Hepatocyte (in vitro differentiated cells): Measurements from ENCODE around the gene LRRC4C. TPM values are rescaled to one million over a fixed set of nuclear protein-coding genes. Genes with fewer than 3 reads are reported as not detected.

ENCODE experiments used
- DNase-seq: peaks from one replicate; pipeline ENCODE4 v3.0.0-alpha.2; 2016; ENCODE audit warnings: low spot score
- H2AFZ ChIP-seq: fragments of 200-600 bp; sonication (generic); 2 replicates; pipeline ENCODE4 v1.6.0; 2016; ENCODE audit warnings: antibody characterized with exemption, mild to moderate bottlenecking
- H3K27ac ChIP-seq: fragments of 200-600 bp; sonication (generic); 2 replicates; pipeline ENCODE4 v1.5.1; 2016; ENCODE audit warnings: mild to moderate bottlenecking
- H3K27me3 ChIP-seq: fragments of 200-600 bp; sonication (generic); 2 replicates; pipeline ENCODE4 v1.6.1; 2016
- H3K36me3 ChIP-seq: fragments of 200-600 bp; sonication (generic); replicated peaks from 2 replicates; pipeline ENCODE4 v1.5.1; 2016; ENCODE audit warnings: low read depth; ENCODE audit not compliant: insufficient read depth
- H3K4me1 ChIP-seq: fragments of 200-600 bp; sonication (generic); 2 replicates; pipeline ENCODE4 v1.5.1; 2016; ENCODE audit warnings: mild to moderate bottlenecking, moderate library complexity; ENCODE audit not compliant: insufficient read depth
- H3K4me2 ChIP-seq: fragments of 200-600 bp; sonication (generic); 2 replicates; pipeline ENCODE4 v1.6.0; 2016
- H3K4me3 ChIP-seq: fragments of 200-600 bp; sonication (generic); 2 replicates; pipeline ENCODE4 v1.5.1; 2016; ENCODE audit warnings: mild to moderate bottlenecking
- H3K79me2 ChIP-seq: fragments of 200-600 bp; sonication (generic); 2 replicates; pipeline ENCODE4 v1.6.0; 2017; ENCODE audit warnings: mild to moderate bottlenecking
- H3K9me2 ChIP-seq: fragments of 200-600 bp; sonication (generic); replicated peaks from 2 replicates; pipeline ENCODE4 v1.6.0; 2017; ENCODE audit warnings: mild to moderate bottlenecking; ENCODE audit not compliant: insufficient read depth
- H3K9me3 ChIP-seq: fragments of 200-600 bp; sonication (generic); 2 replicates; pipeline ENCODE4 v1.5.1; 2016; ENCODE audit warnings: low read depth, mild to moderate bottlenecking
- H4K20me1 ChIP-seq: fragments of 200-600 bp; sonication (generic); 2 replicates; pipeline ENCODE4 v1.6.0; 2016; ENCODE audit warnings: mild to moderate bottlenecking; ENCODE audit not compliant: insufficient read depth, poor library complexity, severe bottlenecking
- EZH2 ChIP-seq: fragments of 200-600 bp; sonication (generic); IDR thresholded peaks from 2 replicates; pipeline ENCODE4 v1.6.1; 2016; ENCODE audit warnings: antibody characterized with exemption, mild to moderate bottlenecking, borderline replicate concordance
- EZH2phosphoT487 ChIP-seq: fragments of 200-600 bp; sonication (generic); IDR thresholded peaks from one replicate; pipeline ENCODE4 v1.6.1; 2018; ENCODE audit warnings: antibody characterized with exemption, mild to moderate bottlenecking, low read depth, moderate library complexity; ENCODE audit not compliant: unreplicated experiment, severe bottlenecking
- WGBS: methylation state at CpG from one replicate; pipeline ENCODE4 v1.1.6; 2016; ENCODE audit warnings: low lambda C conversion rate; ENCODE audit errors: missing lambda C conversion rate; 5-methylcytosine and 5-hydroxymethylcytosine counted together
- polyA plus RNA-seq: library from polyadenylated mRNA; unstranded; fragments of >200 nt; fragmentation: Nextera tagmentation; extraction: Ambion mirVana; gene quantifications from 2 replicates; pipeline ENCODE4 v1.2.1, GENCODE V29; 2016
- total RNA-seq: library from RNA; depleted of rRNA; stranded (reverse); fragments of >200 nt; gene quantifications from 2 replicates; pipeline ENCODE4 v1.2.3, GENCODE V29; 2014
- TF ChIP-seq, protein P1 (sequence below): fragments of 200-600 bp; sonication (generic); IDR thresholded peaks from 2 replicates; pipeline ENCODE4 v1.5.1; 2016; ENCODE audit warnings: antibody characterized with exemption, mild to moderate bottlenecking; ENCODE audit not compliant: poor library complexity

The LRRC4C gene
- total and polyA plus RNA-seq, 2 experiments from 2014 or later, result 1.1 to 3.1 TPM

GRCh38 chr11:40293655-40294348, 1165.7 kb downstream of the LRRC4C start:
- Histone ChIP-seq H3K4me2 (peak overlapping the region; percentile 93), H3K4me1 (no peaks in the 10 kb centered on the region), H3K27me3 (peaks cover 12% of the 10 kb centered on the region), H3K4me3 (peak overlapping the region; percentile 36), H3K27ac (peak overlapping the region; percentile 56), H3K79me2 (peaks cover 4% of the 10 kb centered on the region), H3K9me2 (no peaks in the 10 kb centered on the region), H4K20me1 (no peaks in the 10 kb centered on the region), H3K9me3 (no peaks in the 10 kb centered on the region), H3K36me3 (no peaks in the 10 kb centered on the region), H2AFZ (peak overlapping the region; percentile 39)
- WGBS, result 2% methylated on average over 23 of the region's 27 CpGs
- peak; percentile 88 for DNase-seq
- TF ChIP-seq EZH2, result no peak
- TF ChIP-seq, protein P1, sequence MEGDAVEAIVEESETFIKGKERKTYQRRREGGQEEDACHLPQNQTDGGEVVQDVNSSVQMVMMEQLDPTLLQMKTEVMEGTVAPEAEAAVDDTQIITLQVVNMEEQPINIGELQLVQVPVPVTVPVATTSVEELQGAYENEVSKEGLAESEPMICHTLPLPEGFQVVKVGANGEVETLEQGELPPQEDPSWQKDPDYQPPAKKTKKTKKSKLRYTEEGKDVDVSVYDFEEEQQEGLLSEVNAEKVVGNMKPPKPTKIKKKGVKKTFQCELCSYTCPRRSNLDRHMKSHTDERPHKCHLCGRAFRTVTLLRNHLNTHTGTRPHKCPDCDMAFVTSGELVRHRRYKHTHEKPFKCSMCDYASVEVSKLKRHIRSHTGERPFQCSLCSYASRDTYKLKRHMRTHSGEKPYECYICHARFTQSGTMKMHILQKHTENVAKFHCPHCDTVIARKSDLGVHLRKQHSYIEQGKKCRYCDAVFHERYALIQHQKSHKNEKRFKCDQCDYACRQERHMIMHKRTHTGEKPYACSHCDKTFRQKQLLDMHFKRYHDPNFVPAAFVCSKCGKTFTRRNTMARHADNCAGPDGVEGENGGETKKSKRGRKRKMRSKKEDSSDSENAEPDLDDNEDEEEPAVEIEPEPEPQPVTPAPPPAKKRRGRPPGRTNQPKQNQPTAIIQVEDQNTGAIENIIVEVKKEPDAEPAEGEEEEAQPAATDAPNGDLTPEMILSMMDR, result peak; percentile 97

DNA sequence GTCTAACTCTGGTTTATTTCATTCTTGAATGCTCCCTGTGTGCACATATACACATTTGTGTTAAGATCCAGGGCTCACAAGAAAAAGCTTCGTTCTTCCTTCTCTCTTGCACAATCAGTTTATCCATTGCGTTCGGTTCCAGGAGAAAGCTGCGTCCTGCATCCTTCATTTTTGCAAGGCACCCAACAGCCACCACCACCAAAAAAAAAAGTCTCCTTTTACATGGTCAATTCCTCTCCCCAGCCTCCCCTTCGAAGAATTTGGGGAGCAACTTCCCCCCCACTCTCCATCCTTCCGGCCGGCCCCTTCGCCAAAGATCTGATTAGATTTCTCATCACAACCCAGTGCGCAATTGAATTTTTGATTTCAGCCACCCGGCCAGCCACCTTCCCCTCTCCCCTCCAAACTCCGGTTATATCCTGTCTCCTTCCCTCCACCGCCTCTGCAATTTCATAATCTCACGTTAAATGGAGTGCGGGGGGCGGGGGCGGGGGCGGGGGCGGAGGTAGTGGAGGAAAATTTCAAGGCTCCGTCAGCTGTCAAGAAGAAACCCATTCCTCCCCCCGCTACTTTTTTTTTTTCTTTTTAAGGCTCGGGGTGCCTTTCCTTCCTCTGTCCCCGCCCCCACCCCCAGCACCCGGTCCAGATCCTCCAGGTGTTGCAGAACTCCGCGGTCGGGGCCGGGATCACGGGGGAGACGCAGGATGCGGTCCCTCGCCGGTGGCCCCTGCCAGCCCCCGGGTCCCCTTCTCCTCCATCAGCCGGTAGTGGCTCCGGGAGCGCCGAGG, 1166.5 kb downstream of the LRRC4C start:
- no peaks in the 10 kb centered on the region for H3K9me2 ChIP-seq
- H3K27ac ChIP-seq, result peak overlapping the region; percentile 56
- no peaks in the 10 kb centered on the region for H3K9me3 ChIP-seq
- no peaks in the 10 kb centered on the region for H4K20me1 ChIP-seq
- peaks cover 12% of the 10 kb centered on the region for H3K27me3 ChIP-seq
- peak; percentile 30 for TF ChIP-seq EZH2
- TF ChIP-seq, protein P1, result no peak
- peak overlapping the region; percentile 36 for H3K4me3 ChIP-seq
- peaks cover 4% of the 10 kb centered on the region for H3K79me2 ChIP-seq
- no peaks in the 10 kb centered on the region for H3K36me3 ChIP-seq
- 2% methylated on average over 27 of the region's 37 CpGs for WGBS
- H3K4me2 ChIP-seq, result peak overlapping the region; percentile 93
- peak; percentile 21 for DNase-seq
- peak overlapping the region; percentile 61 for H2AFZ ChIP-seq
- H3K4me1 ChIP-seq, result no peaks in the 10 kb centered on the region

- Histone ChIP-seq H3K4me1 (no peaks in the 10 kb centered on the region), H3K27me3 (peaks cover 12% of the 10 kb centered on the region), H3K9me2 (no peaks in the 10 kb centered on the region), H3K79me2 (peaks cover 4% of the 10 kb centered on the region), H2AFZ (no peak overlapping the region), H3K4me3 (peak overlapping the region; percentile 36), H4K20me1 (no peaks in the 10 kb centered on the region), H3K4me2 (peak overlapping the region; percentile 93), H3K36me3 (no peaks in the 10 kb centered on the region), H3K27ac (no peak overlapping the region), H3K9me3 (no peaks in the 10 kb centered on the region)
- DNase-seq, result no peak
- TF ChIP-seq, protein P1, result no peak
- TF ChIP-seq EZH2phosphoT487 (no peak), EZH2 (no peak)
- 56% methylated on average over 7 of the region's 7 CpGs for WGBS
These were observed 1167.7 kb downstream of the LRRC4C start for GRCh38 chr11:40291741-40292140.
